Esophagus (tissue), 2 donors: Measurements from ENCODE around the gene ALDH8A1. TPM values are rescaled to one million over a fixed set of nuclear protein-coding genes. Genes with fewer than 3 reads are reported as not detected.

Experiments
- H3K27ac ChIP-seq, 2 donors: one replicate each; pipeline ENCODE4 v1.5.1; 2013; ENCODE audit warnings: low read depth in 2 of 2, mild to moderate bottlenecking in 2 of 2, inconsistent platforms in 1 of 2, low read length in 1 of 2, moderate library complexity in 1 of 2
- H3K27me3 ChIP-seq, 2 donors: one replicate each; pipeline ENCODE4 v1.6.1; 2013; ENCODE audit warnings: low read length in 2 of 2, control low read depth in 1 of 2, mild to moderate bottlenecking in 1 of 2; ENCODE audit not compliant: insufficient read depth in 2 of 2, control insufficient read depth in 1 of 2
- H3K36me3 ChIP-seq, 2 donors: one replicate each; pipeline ENCODE4 v1.6.1; 2013; ENCODE audit warnings: low read length in 1 of 2; ENCODE audit not compliant: control insufficient read depth in 2 of 2, insufficient read depth in 2 of 2
- H3K4me1 ChIP-seq, 2 donors: one replicate each; pipeline ENCODE4 v1.6.1; 2013; ENCODE audit warnings: low read length in 1 of 2; ENCODE audit not compliant: control insufficient read depth in 2 of 2, insufficient read depth in 2 of 2
- H3K4me3 ChIP-seq, 2 donors: one replicate each; pipeline ENCODE4 v1.5.1; 2013; ENCODE audit warnings: low read length in 2 of 2, mild to moderate bottlenecking in 2 of 2, low read depth in 1 of 2, moderate library complexity in 1 of 2
- H3K9me3 ChIP-seq, 2 donors: one replicate each; pipeline ENCODE4 v1.6.1; 2013; ENCODE audit warnings: mild to moderate bottlenecking in 2 of 2, low read depth in 1 of 2, low read length in 1 of 2, moderate library complexity in 1 of 2; ENCODE audit not compliant: control insufficient read depth in 2 of 2, insufficient read depth in 1 of 2
- WGBS, 2 donors: extraction: QIAGEN DNeasy Blood & Tissue Kit; methylation state at CpG; one replicate each; pipeline ENCODE4 v1.1.7; 2013; 5-methylcytosine and 5-hydroxymethylcytosine counted together
- polyA plus RNA-seq, 2 donors: library from polyadenylated mRNA; stranded (reverse); fragments of 200-250 nt; gene quantifications; one replicate each; pipeline ENCODE4 v1.2.3, GENCODE V29; 2013
- donor health status: healthy with polysubstance abuse.
- donor health status: Bipolar disorder and iron deficiency.

ALDH8A1 gene
- polyA plus RNA-seq, 2 donors: 0.31 to 1.3 TPM

- Histone ChIP-seq H3K4me1 (no peaks in the 10 kb centered on the region), H3K27me3 (no peaks in the 10 kb centered on the region), H3K4me3 (no peak overlapping the region), H3K27ac (no peak overlapping the region), H3K36me3 (peaks cover 0 to 3% of the 10 kb centered on the region in 2 donors), H3K9me3 (no peaks in the 10 kb centered on the region)
- WGBS, 2 donors: 76 to 78% methylated on average over 3 of the region's 3 CpGs
These were observed 32.3 kb upstream of the ALDH8A1 start for GRCh38 chr6:134982161-134982560.

GRCh38 chr6:134980846-134981245, 30.9 kb upstream of the ALDH8A1 start:
- H3K4me1 ChIP-seq: no peaks in the 10 kb centered on the region
- no peak overlapping the region for H3K27ac ChIP-seq
- no peaks in the 10 kb centered on the region for H3K27me3 ChIP-seq
- peaks cover 0 to 3% of the 10 kb centered on the region in 2 donors for H3K36me3 ChIP-seq
- H3K4me3 ChIP-seq: no peak overlapping the region
- 75 to 76% methylated on average over 1 of the region's 1 CpG for WGBS, 2 donors
- no peaks in the 10 kb centered on the region for H3K9me3 ChIP-seq

GRCh38 chr6:134979142-134979541, 29.2 kb upstream of the ALDH8A1 start:
- H3K27me3 ChIP-seq: no peaks in the 10 kb centered on the region
- H3K9me3 ChIP-seq: no peaks in the 10 kb centered on the region
- WGBS, 2 donors: 84 to 85% methylated on average over 6 of the region's 6 CpGs
- no peak overlapping the region for H3K27ac ChIP-seq
- H3K4me3 ChIP-seq: no peak overlapping the region
- H3K4me1 ChIP-seq: no peaks in the 10 kb centered on the region
- H3K36me3 ChIP-seq: peaks cover 0 to 3% of the 10 kb centered on the region in 2 donors

GRCh38 chr6:134974370-134974769, 24.5 kb upstream of the ALDH8A1 start:
- Histone ChIP-seq H3K27me3 (no peaks in the 10 kb centered on the region), H3K36me3 (no peaks in the 10 kb centered on the region), H3K27ac (no peak overlapping the region), H3K9me3 (no peaks in the 10 kb centered on the region), H3K4me1 (no peaks in the 10 kb centered on the region), H3K4me3 (no peak overlapping the region)
- WGBS, 2 donors: 97 to 100% methylated on average over 1 of the region's 1 CpG

- Histone ChIP-seq H3K36me3 (no peaks in the 10 kb centered on the region), H3K27me3 (no peaks in the 10 kb centered on the region), H3K9me3 (no peaks in the 10 kb centered on the region), H3K27ac (no peak overlapping the region), H3K4me1 (no peaks in the 10 kb centered on the region), H3K4me3 (no peak overlapping the region)
- 50 to 79% methylated on average over 1 of the region's 1 CpG for whole genome bisulfite sequencing, 2 donors
These were observed 17.8 kb upstream of the ALDH8A1 start for GRCh38 chr6:134967711-134968110.

- H3K36me3 ChIP-seq: no peaks in the 10 kb centered on the region
- no peak overlapping the region for H3K27ac ChIP-seq
- no peaks in the 10 kb centered on the region for H3K4me1 ChIP-seq
- WGBS, 2 donors: 27 to 38% methylated on average over 1 of the region's 1 CpG
- H3K4me3 ChIP-seq: no peak overlapping the region
- H3K27me3 ChIP-seq: no peaks in the 10 kb centered on the region
- H3K9me3 ChIP-seq: no peaks in the 10 kb centered on the region
These were observed 14.7 kb upstream of the ALDH8A1 start for GRCh38 chr6:134964451-134965203.

GRCh38 chr6:134962421-134962820, 12.5 kb upstream of the ALDH8A1 start:
- Histone ChIP-seq H3K36me3 (no peaks in the 10 kb centered on the region), H3K4me1 (no peaks in the 10 kb centered on the region), H3K27ac (no peak overlapping the region), H3K4me3 (no peak overlapping the region), H3K9me3 (no peaks in the 10 kb centered on the region), H3K27me3 (no peaks in the 10 kb centered on the region)

- no peak overlapping the region for H3K27ac ChIP-seq
- 87 to 93% methylated on average over 3 of the region's 3 CpGs for WGBS, 2 donors
- no peaks in the 10 kb centered on the region for H3K4me1 ChIP-seq
- H3K36me3 ChIP-seq: no peaks in the 10 kb centered on the region
- no peak overlapping the region for H3K4me3 ChIP-seq
- H3K9me3 ChIP-seq: no peaks in the 10 kb centered on the region
- H3K27me3 ChIP-seq: no peaks in the 10 kb centered on the region
These were observed 11.5 kb upstream of the ALDH8A1 start for GRCh38 chr6:134961366-134961765.

GRCh38 chr6:134959603-134960002, 9.7 kb upstream of the ALDH8A1 start:
- no peak overlapping the region for H3K27ac ChIP-seq
- no peaks in the 10 kb centered on the region for H3K9me3 ChIP-seq
- H3K36me3 ChIP-seq: no peaks in the 10 kb centered on the region
- H3K4me1 ChIP-seq: no peaks in the 10 kb centered on the region
- no peak overlapping the region for H3K4me3 ChIP-seq
- H3K27me3 ChIP-seq: no peaks in the 10 kb centered on the region

- H3K9me3 ChIP-seq: no peaks in the 10 kb centered on the region
- H3K27me3 ChIP-seq: no peaks in the 10 kb centered on the region
- 83 to 84% methylated on average over 2 of the region's 2 CpGs for WGBS, 2 donors
- no peak overlapping the region for H3K27ac ChIP-seq
- no peaks in the 10 kb centered on the region for H3K36me3 ChIP-seq
- no peak overlapping the region for H3K4me3 ChIP-seq
- no peaks in the 10 kb centered on the region for H3K4me1 ChIP-seq
These were observed 6.8 kb upstream of the ALDH8A1 start for GRCh38 chr6:134956676-134957075.
